ENCODE data around the gene WDR35. TPM values are rescaled to one million over a fixed set of nuclear protein-coding genes. Genes with fewer than 3 reads are reported as not detected.

The WDR35 gene
- total RNA-seq, 1 donor, result 18.1 TPM

DNA sequence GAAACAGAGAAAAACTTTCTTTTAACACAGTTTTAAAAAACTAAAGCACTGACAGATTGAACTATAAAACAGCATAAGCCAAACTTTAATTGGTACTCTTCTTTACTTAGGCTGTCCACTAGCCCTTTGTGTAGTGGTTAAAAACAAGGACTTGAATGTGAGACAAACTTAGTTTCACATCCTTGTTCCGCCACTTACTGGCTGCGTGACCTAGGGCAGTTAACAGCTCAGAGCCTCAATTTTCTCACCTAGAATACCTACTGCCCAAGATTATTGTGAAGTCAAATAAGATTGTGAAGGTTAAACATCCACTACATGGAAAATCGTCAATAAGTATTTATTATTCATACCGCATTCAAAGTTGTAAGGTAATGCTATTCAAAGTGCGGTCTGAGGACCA is 2.0 kb downstream of the WDR35 start:
- Histone ChIP-seq H3K27ac (ENCODE audit: low read depth, low read length) (no peak overlapping the region), H3K27me3 (ENCODE audit: insufficient read depth, low read length) (no peaks in the 10 kb centered on the region), H3K4me2 (ENCODE audit: insufficient read depth, low read length) (no peak overlapping the region), H2AFZ (ENCODE audit: low read length) (no peak overlapping the region), H3K36me3 (ENCODE audit: insufficient read depth, low read length) (no peaks in the 10 kb centered on the region), H3K4me1 (ENCODE audit: insufficient read depth, low read length) (peaks cover 17% of the 10 kb centered on the region), H3K79me2 (ENCODE audit: insufficient read depth, low read length) (peaks cover 24% of the 10 kb centered on the region), H4K20me1 (ENCODE audit: insufficient read depth, low read length) (no peaks in the 10 kb centered on the region), H3K4me3 (ENCODE audit: insufficient read depth, low read length) (no peak overlapping the region), H3K9me3 (ENCODE audit: low read depth, low read length) (no peaks in the 10 kb centered on the region)
- DNase-seq (ENCODE audit: insufficient read length, low spot score, missing footprints), result no peak
- TF ChIP-seq, protein P1, sequence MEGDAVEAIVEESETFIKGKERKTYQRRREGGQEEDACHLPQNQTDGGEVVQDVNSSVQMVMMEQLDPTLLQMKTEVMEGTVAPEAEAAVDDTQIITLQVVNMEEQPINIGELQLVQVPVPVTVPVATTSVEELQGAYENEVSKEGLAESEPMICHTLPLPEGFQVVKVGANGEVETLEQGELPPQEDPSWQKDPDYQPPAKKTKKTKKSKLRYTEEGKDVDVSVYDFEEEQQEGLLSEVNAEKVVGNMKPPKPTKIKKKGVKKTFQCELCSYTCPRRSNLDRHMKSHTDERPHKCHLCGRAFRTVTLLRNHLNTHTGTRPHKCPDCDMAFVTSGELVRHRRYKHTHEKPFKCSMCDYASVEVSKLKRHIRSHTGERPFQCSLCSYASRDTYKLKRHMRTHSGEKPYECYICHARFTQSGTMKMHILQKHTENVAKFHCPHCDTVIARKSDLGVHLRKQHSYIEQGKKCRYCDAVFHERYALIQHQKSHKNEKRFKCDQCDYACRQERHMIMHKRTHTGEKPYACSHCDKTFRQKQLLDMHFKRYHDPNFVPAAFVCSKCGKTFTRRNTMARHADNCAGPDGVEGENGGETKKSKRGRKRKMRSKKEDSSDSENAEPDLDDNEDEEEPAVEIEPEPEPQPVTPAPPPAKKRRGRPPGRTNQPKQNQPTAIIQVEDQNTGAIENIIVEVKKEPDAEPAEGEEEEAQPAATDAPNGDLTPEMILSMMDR (IDR thresholded peaks at IDR 0.05; ENCODE audit: extremely low read depth, low read depth, low read length), result no peak

DNA sequence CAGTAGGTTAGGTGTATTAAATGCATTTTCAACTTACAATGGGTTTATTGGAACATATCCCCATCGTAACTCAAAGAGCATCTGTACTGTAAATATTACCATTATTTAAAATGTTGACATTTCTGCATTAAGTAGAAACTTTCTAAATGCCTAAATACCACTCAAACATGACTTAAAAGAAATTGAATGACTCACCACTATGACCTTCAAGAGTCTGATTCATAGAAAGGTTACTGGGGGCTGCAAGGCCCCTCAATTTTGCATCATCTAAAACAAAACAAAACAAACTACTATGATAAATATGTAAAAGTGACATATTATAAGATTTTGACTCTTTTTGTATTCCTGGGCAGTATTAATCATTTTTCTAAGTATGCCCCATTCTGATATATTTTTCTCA is 7.6 kb downstream of the WDR35 start:
- no peak overlapping the region for H3K4me2 ChIP-seq (ENCODE audit: insufficient read depth, low read length)
- no peak overlapping the region for H2AFZ ChIP-seq (ENCODE audit: low read length)
- TF ChIP-seq, protein P1 (IDR thresholded peaks at IDR 0.05; ENCODE audit: extremely low read depth, low read depth, low read length), result no peak
- no peak for DNase-seq (ENCODE audit: insufficient read length, low spot score, missing footprints)
- no peak overlapping the region for H3K4me3 ChIP-seq (ENCODE audit: insufficient read depth, low read length)
- H3K9me3 ChIP-seq (ENCODE audit: low read depth, low read length), result no peaks in the 10 kb centered on the region
- no peak overlapping the region for H3K27ac ChIP-seq (ENCODE audit: low read depth, low read length)
- H3K36me3 ChIP-seq (ENCODE audit: insufficient read depth, low read length), result peaks cover 13% of the 10 kb centered on the region
- no peaks in the 10 kb centered on the region for H3K27me3 ChIP-seq (ENCODE audit: insufficient read depth, low read length)
- no peaks in the 10 kb centered on the region for H3K4me1 ChIP-seq (ENCODE audit: insufficient read depth, low read length)
- H3K79me2 ChIP-seq (ENCODE audit: insufficient read depth, low read length), result peaks cover 7% of the 10 kb centered on the region
- H4K20me1 ChIP-seq (ENCODE audit: insufficient read depth, low read length), result no peaks in the 10 kb centered on the region

DNA sequence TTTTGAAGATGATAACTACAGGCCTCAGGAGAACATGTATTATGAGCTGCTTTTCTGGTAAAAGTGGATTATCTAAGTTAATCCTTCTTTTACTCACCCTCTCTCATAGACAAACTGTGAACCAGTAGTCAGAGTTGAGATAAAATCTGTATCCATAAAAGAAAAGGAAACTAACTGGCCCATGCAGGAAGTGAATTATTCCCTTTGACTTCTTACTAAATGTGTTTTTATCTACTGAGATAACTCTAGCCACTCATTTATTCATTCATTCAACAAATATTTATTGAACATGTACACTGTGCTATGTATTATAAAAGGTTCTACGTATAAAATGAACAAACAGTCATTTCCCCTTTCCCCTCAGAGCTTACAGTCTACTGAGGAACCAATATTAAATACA is 10.0 kb downstream of the WDR35 start:
- no peaks in the 10 kb centered on the region for H3K4me1 ChIP-seq (ENCODE audit: insufficient read depth, low read length)

DNA sequence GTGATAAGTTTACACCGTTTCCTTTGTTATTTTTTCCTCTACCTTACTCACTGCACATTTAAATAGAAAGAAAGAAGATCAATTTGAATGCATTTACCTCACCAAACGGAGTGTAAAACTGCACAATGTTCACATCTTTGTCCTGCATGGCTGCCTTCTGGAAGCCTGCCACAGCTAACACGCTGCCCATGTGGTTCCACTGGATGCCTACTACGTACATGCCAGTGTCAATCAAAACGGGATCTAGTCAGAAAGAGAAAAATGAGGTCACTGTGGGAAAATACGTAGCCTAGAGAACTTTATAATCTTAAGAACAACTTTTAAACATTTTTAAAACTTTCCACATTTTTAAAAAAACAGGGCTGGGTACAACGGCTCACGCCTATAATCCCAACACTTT is 16.4 kb downstream of the WDR35 start:
- no peaks in the 10 kb centered on the region for H4K20me1 ChIP-seq (ENCODE audit: insufficient read depth, low read length)
- H3K4me1 ChIP-seq (ENCODE audit: insufficient read depth, low read length), result no peaks in the 10 kb centered on the region
- no peak for DNase-seq (ENCODE audit: insufficient read length, low spot score, missing footprints)
- H3K9me3 ChIP-seq (ENCODE audit: low read depth, low read length), result no peaks in the 10 kb centered on the region
- no peak overlapping the region for H3K27ac ChIP-seq (ENCODE audit: low read depth, low read length)
- H3K4me2 ChIP-seq (ENCODE audit: insufficient read depth, low read length), result no peak overlapping the region
- no peaks in the 10 kb centered on the region for H3K27me3 ChIP-seq (ENCODE audit: insufficient read depth, low read length)
- TF ChIP-seq, protein P1 (IDR thresholded peaks at IDR 0.05; ENCODE audit: extremely low read depth, low read depth, low read length), result no peak
- H3K79me2 ChIP-seq (ENCODE audit: insufficient read depth, low read length), result no peaks in the 10 kb centered on the region
- no peak overlapping the region for H3K4me3 ChIP-seq (ENCODE audit: insufficient read depth, low read length)
- no peak overlapping the region for H2AFZ ChIP-seq (ENCODE audit: low read length)
- peaks cover 22% of the 10 kb centered on the region for H3K36me3 ChIP-seq (ENCODE audit: insufficient read depth, low read length)

More for the DNA sequence above, 10.0 kb downstream of the WDR35 start:
- no peak overlapping the region for H3K4me3 ChIP-seq (ENCODE audit: insufficient read depth, low read length)
- H3K36me3 ChIP-seq (ENCODE audit: insufficient read depth, low read length), result peaks cover 24% of the 10 kb centered on the region
- DNase-seq (ENCODE audit: insufficient read length, low spot score, missing footprints), result no peak
- no peak overlapping the region for H2AFZ ChIP-seq (ENCODE audit: low read length)
- TF ChIP-seq, protein P1 (IDR thresholded peaks at IDR 0.05; ENCODE audit: extremely low read depth, low read depth, low read length), result no peak
- H3K27ac ChIP-seq (ENCODE audit: low read depth, low read length), result no peak overlapping the region
- peaks cover 4% of the 10 kb centered on the region for H3K79me2 ChIP-seq (ENCODE audit: insufficient read depth, low read length)
- no peaks in the 10 kb centered on the region for H4K20me1 ChIP-seq (ENCODE audit: insufficient read depth, low read length)
- H3K27me3 ChIP-seq (ENCODE audit: insufficient read depth, low read length), result no peaks in the 10 kb centered on the region
- H3K9me3 ChIP-seq (ENCODE audit: low read depth, low read length), result no peaks in the 10 kb centered on the region
- no peak overlapping the region for H3K4me2 ChIP-seq (ENCODE audit: insufficient read depth, low read length)
